Hindlimb muscle (tissue), 1 donor: ENCODE measurements around the gene TMEM30B. TPM values are rescaled to one million over a fixed set of nuclear protein-coding genes. Genes with fewer than 3 reads are reported as not detected.

ENCODE experiments used
- DNase-seq: peaks from one replicate; pipeline ENCODE4 v3.0.0-alpha.2; 2013
- polyA plus RNA-seq: library from polyadenylated mRNA; unstranded; fragments of 120-200 nt; gene quantifications from one replicate; pipeline ENCODE4 v1.2.1, GENCODE V29; 2013; ENCODE audit not compliant: insufficient read length

The TMEM30B gene
- polyA plus RNA-seq, 1 donor, result 1.1 TPM

- DNase-seq, result no peak
These were observed 49.3 kb downstream of the TMEM30B start for GRCh38 chr14:61231810-61232209.

- no peak for DNase-seq
These were observed 51.2 kb downstream of the TMEM30B start for GRCh38 chr14:61229981-61230380.

DNA sequence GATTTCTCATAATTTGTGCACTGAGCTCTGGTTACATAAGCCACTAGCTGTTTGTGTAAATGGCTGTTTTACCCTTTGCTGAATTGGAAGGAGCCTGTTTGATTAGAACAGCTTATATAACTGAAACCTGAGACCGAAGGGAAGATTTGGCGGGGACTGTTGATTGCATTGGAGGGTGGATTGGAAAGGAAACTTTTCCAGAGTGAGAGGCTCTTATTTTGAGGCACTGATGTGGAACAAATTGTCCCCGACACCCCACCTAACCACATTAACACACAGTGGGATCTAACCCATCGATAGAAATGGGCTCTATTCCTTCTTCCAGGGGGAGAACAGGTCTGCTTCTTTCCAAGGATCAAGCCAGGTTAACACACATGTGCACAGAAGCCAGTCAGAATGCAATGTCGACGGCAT, 51.7 kb downstream of the TMEM30B start:
- DNase-seq, result no peak

DNA sequence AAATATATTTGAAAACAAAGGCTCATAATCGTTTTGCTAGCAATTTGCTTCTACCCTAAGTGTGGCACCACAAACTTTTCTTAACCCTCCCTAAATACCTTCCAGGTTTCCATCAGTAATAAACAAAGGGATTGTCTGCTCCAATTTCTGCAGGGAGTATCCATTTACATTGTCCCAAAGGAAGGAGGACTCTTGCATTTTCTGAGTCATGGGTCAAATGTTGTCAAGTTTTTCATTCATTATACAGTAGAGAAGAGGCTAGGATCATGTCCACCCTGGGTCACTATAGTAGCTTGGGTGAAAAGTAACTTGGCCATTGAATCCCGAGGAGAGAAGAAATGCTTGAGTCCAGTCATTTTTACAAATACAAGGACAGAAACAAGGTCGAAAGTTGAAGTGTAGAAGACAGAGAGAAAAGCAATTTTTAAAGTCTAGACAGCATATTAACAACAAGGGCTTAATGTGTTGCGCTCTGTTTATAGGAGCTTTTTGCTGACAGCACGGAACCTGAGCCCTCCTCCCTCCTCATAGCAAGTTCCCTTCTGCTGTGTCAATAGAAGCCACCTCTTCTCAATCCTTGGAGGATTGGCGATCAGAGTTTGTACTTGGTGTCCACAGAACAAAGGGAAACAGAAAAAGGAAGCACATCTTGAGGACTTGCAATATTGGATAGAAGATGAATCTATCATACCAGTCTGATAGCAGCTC, 53.1 kb downstream of the TMEM30B start:
- no peak for DNase-seq

Other genes with a start within 250 kb of the TMEM30B start
- gene PRKCH, start 40.2 kb upstream of the TMEM30B start, polyA plus RNA-seq, result 12.7 TPM